ENCODE data around the gene DNAJB13.

The DNAJB13 gene

GRCh38 chr11:74017631-74018030 is 66.8 kb downstream of the DNAJB13 start:
- TF ChIP-seq, protein P1, sequence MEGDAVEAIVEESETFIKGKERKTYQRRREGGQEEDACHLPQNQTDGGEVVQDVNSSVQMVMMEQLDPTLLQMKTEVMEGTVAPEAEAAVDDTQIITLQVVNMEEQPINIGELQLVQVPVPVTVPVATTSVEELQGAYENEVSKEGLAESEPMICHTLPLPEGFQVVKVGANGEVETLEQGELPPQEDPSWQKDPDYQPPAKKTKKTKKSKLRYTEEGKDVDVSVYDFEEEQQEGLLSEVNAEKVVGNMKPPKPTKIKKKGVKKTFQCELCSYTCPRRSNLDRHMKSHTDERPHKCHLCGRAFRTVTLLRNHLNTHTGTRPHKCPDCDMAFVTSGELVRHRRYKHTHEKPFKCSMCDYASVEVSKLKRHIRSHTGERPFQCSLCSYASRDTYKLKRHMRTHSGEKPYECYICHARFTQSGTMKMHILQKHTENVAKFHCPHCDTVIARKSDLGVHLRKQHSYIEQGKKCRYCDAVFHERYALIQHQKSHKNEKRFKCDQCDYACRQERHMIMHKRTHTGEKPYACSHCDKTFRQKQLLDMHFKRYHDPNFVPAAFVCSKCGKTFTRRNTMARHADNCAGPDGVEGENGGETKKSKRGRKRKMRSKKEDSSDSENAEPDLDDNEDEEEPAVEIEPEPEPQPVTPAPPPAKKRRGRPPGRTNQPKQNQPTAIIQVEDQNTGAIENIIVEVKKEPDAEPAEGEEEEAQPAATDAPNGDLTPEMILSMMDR (IDR thresholded peaks at IDR 0.05; ENCODE audit: low read depth, low read length, missing control alignments): no peak
- no peak for DNase-seq (ENCODE audit: low read depth)
- no peak overlapping the region for H3K4me3 ChIP-seq (ENCODE audit: low read depth, low read length)

GRCh38 chr11:74018331-74019005 is 67.6 kb downstream of the DNAJB13 start:
- TF ChIP-seq, protein P1 (IDR thresholded peaks at IDR 0.05; ENCODE audit: low read depth, low read length, missing control alignments): no peak
- DNase-seq (ENCODE audit: low read depth): no peak
- no peak overlapping the region for H3K4me3 ChIP-seq (ENCODE audit: low read depth, low read length)

GRCh38 chr11:74019104-74019738 is 68.4 kb downstream of the DNAJB13 start:
- DNase-seq (ENCODE audit: low read depth): no peak
- no peak overlapping the region for H3K4me3 ChIP-seq (ENCODE audit: low read depth, low read length)
- TF ChIP-seq, protein P1 (IDR thresholded peaks at IDR 0.05; ENCODE audit: low read depth, low read length, missing control alignments): no peak

- TF ChIP-seq, protein P1 (IDR thresholded peaks at IDR 0.05; ENCODE audit: low read depth, low read length, missing control alignments): no peak
- DNase-seq (ENCODE audit: low read depth): no peak
These were observed 69.0 kb downstream of the DNAJB13 start for GRCh38 chr11:74019860-74020259.

More at GRCh38 chr11:74019860-74020259, 69.0 kb downstream of the DNAJB13 start:
- no peak overlapping the region for H3K4me3 ChIP-seq (ENCODE audit: low read depth, low read length)
